ENCODE measurements around the gene TOP2A. TPM values are rescaled to one million over a fixed set of nuclear protein-coding genes. Genes with fewer than 3 reads are reported as not detected.
A peak's percentile ranks its signal among the peaks of the same experiment; 100 is the strongest.

Gene TOP2A
- total RNA-seq, 1 donor from 2014 or later: 41.9 TPM

GRCh38 chr17:40463122-40463550 is 45.4 kb upstream of the TOP2A start:
- H3K4me1 Mint-ChIP-seq (ENCODE audit: unreplicated experiment): peaks cover 48% of the 10 kb centered on the region
- peaks cover 6% of the 10 kb centered on the region for H3K36me3 Mint-ChIP-seq (ENCODE audit: unreplicated experiment)
- no peak overlapping the region for H3K4me3 Mint-ChIP-seq (ENCODE audit: unreplicated experiment)
- no peaks in the 10 kb centered on the region for H3K27me3 Mint-ChIP-seq (ENCODE audit: unreplicated experiment)
- TF ChIP-seq CTCF (IDR thresholded peaks at IDR 0.05): no peak
- no peak for DNase-seq (ENCODE audit: extremely low spot score, unreplicated experiment)
- H3K9me3 Mint-ChIP-seq (ENCODE audit: unreplicated experiment): no peaks in the 10 kb centered on the region
- peak overlapping the region; percentile 84 for H3K27ac Mint-ChIP-seq (ENCODE audit: unreplicated experiment)

- no peak for DNase-seq (ENCODE audit: extremely low spot score, unreplicated experiment)
- peak overlapping the region; percentile 84 for H3K27ac Mint-ChIP-seq (ENCODE audit: unreplicated experiment)
Observed at GRCh38 chr17:40462343-40463121, 44.8 kb upstream of the TOP2A start.

GRCh38 chr17:40461732-40462342 is 44.1 kb upstream of the TOP2A start:
- no peak for TF ChIP-seq CTCF (IDR thresholded peaks at IDR 0.05)
- no peaks in the 10 kb centered on the region for H3K9me3 Mint-ChIP-seq (ENCODE audit: unreplicated experiment)

More at GRCh38 chr17:40462343-40463121, 44.8 kb upstream of the TOP2A start:
- peaks cover 10% of the 10 kb centered on the region for H3K36me3 Mint-ChIP-seq (ENCODE audit: unreplicated experiment)
- no peaks in the 10 kb centered on the region for H3K9me3 Mint-ChIP-seq (ENCODE audit: unreplicated experiment)
- H3K4me3 Mint-ChIP-seq (ENCODE audit: unreplicated experiment): no peak overlapping the region
- TF ChIP-seq CTCF (IDR thresholded peaks at IDR 0.05): no peak
- H3K4me1 Mint-ChIP-seq (ENCODE audit: unreplicated experiment): peaks cover 54% of the 10 kb centered on the region
- H3K27me3 Mint-ChIP-seq (ENCODE audit: unreplicated experiment): no peaks in the 10 kb centered on the region

GRCh38 chr17:40460968-40461731 is 43.5 kb upstream of the TOP2A start:
- H3K9me3 Mint-ChIP-seq (ENCODE audit: unreplicated experiment): no peaks in the 10 kb centered on the region
- H3K27me3 Mint-ChIP-seq (ENCODE audit: unreplicated experiment): no peaks in the 10 kb centered on the region
- H3K4me3 Mint-ChIP-seq (ENCODE audit: unreplicated experiment): no peak overlapping the region
- H3K4me1 Mint-ChIP-seq (ENCODE audit: unreplicated experiment): peaks cover 64% of the 10 kb centered on the region
- TF ChIP-seq CTCF (IDR thresholded peaks at IDR 0.05): no peak
- H3K36me3 Mint-ChIP-seq (ENCODE audit: unreplicated experiment): peaks cover 19% of the 10 kb centered on the region
- peak overlapping the region; percentile 84 for H3K27ac Mint-ChIP-seq (ENCODE audit: unreplicated experiment)
- no peak for DNase-seq (ENCODE audit: extremely low spot score, unreplicated experiment)

More at GRCh38 chr17:40461732-40462342, 44.1 kb upstream of the TOP2A start:
- Mint-ChIP-seq H3K27me3 (ENCODE audit: unreplicated experiment) (no peaks in the 10 kb centered on the region), H3K27ac (ENCODE audit: unreplicated experiment) (peak overlapping the region; percentile 84), H3K4me1 (ENCODE audit: unreplicated experiment) (peaks cover 61% of the 10 kb centered on the region), H3K36me3 (ENCODE audit: unreplicated experiment) (peaks cover 16% of the 10 kb centered on the region), H3K4me3 (ENCODE audit: unreplicated experiment) (no peak overlapping the region)
- DNase-seq (ENCODE audit: extremely low spot score, unreplicated experiment): no peak

- no peak for DNase-seq (ENCODE audit: extremely low spot score, unreplicated experiment)
- Mint-ChIP-seq H3K9me3 (ENCODE audit: unreplicated experiment) (no peaks in the 10 kb centered on the region), H3K27me3 (ENCODE audit: unreplicated experiment) (no peaks in the 10 kb centered on the region), H3K36me3 (ENCODE audit: unreplicated experiment) (peaks cover 25% of the 10 kb centered on the region), H3K27ac (ENCODE audit: unreplicated experiment) (peak overlapping the region; percentile 84), H3K4me1 (ENCODE audit: unreplicated experiment) (peaks cover 69% of the 10 kb centered on the region), H3K4me3 (ENCODE audit: unreplicated experiment) (no peak overlapping the region)
- TF ChIP-seq CTCF (IDR thresholded peaks at IDR 0.05): no peak
Observed at GRCh38 chr17:40460604-40460967, 42.9 kb upstream of the TOP2A start.
